ENCODE measurements around the gene CLEC1A. TPM values are rescaled to one million over a fixed set of nuclear protein-coding genes. Genes with fewer than 3 reads are reported as not detected.

The CLEC1A gene
- total RNA-seq, 1 donor from 2014 or later: 15.0 TPM

GRCh38 chr12:10068644-10069043, 30.1 kb downstream of the CLEC1A start:
- H3K9me3 ChIP-seq: no peaks in the 10 kb centered on the region
- peaks cover 14% of the 10 kb centered on the region for H3K4me1 ChIP-seq
- peak overlapping the region; percentile 83 for H3K27ac ChIP-seq
- intact Hi-C loops (cut with DNase I): no loop called here
- no peaks in the 10 kb centered on the region for H3K36me3 ChIP-seq
- no peaks in the 10 kb centered on the region for H3K27me3 ChIP-seq
- DNase-seq (no peak), ATAC-seq (peak; percentile 78)
- no peak for TF ChIP-seq CTCF (IDR thresholded peaks at IDR 0.05)
- no peak overlapping the region for H3K4me3 ChIP-seq

- Histone ChIP-seq H3K4me1 (peaks cover 14% of the 10 kb centered on the region), H3K27me3 (no peaks in the 10 kb centered on the region), H3K36me3 (no peaks in the 10 kb centered on the region), H3K9me3 (no peaks in the 10 kb centered on the region), H3K4me3 (no peak overlapping the region), H3K27ac (peak overlapping the region; percentile 83)
- no peak for DNase-seq
- intact Hi-C loops (cut with DNase I): no loop called here
- TF ChIP-seq CTCF (IDR thresholded peaks at IDR 0.05): no peak
- peak; percentile 63 for ATAC-seq
These were observed 30.8 kb downstream of the CLEC1A start for GRCh38 chr12:10067942-10068341.

GRCh38 chr12:10067264-10067663, 31.5 kb downstream of the CLEC1A start:
- no peak for TF ChIP-seq CTCF (IDR thresholded peaks at IDR 0.05)
- H3K27ac ChIP-seq: peak overlapping the region; percentile 83
- no peaks in the 10 kb centered on the region for H3K27me3 ChIP-seq
- intact Hi-C loops (cut with DNase I): no loop called here
- ATAC-seq: no peak
- H3K9me3 ChIP-seq: no peaks in the 10 kb centered on the region
- peaks cover 14% of the 10 kb centered on the region for H3K4me1 ChIP-seq
- no peak for DNase-seq
- H3K36me3 ChIP-seq: no peaks in the 10 kb centered on the region
- H3K4me3 ChIP-seq: no peak overlapping the region

GRCh38 chr12:10065241-10065640, 33.5 kb downstream of the CLEC1A start:
- Histone ChIP-seq H3K27ac (no peak overlapping the region), H3K27me3 (no peaks in the 10 kb centered on the region), H3K4me3 (no peak overlapping the region), H3K9me3 (no peaks in the 10 kb centered on the region), H3K36me3 (no peaks in the 10 kb centered on the region), H3K4me1 (peaks cover 14% of the 10 kb centered on the region)
- intact Hi-C loops (cut with DNase I): no loop called here
- TF ChIP-seq CTCF (IDR thresholded peaks at IDR 0.05): no peak
- DNase-seq (no peak), ATAC-seq (no peak)

GRCh38 chr12:10058387-10058786, 40.4 kb downstream of the CLEC1A start:
- DNase-seq (no peak), ATAC-seq (no peak)
- TF ChIP-seq CTCF (IDR thresholded peaks at IDR 0.05): no peak
- Histone ChIP-seq H3K27ac (no peak overlapping the region), H3K36me3 (no peaks in the 10 kb centered on the region), H3K9me3 (no peaks in the 10 kb centered on the region), H3K4me1 (no peaks in the 10 kb centered on the region), H3K27me3 (no peaks in the 10 kb centered on the region), H3K4me3 (no peak overlapping the region)
- intact Hi-C loops (cut with DNase I): no loop called here

Measured in upper lobe of right lung (tissue), 1 donor.